Loucy (cell line): ENCODE data around the gene PDCD5.

Experiments used
- CTCF ChIP-seq: fragments of 200-600 bp; sonication (generic); conservative IDR thresholded peaks from 2 replicates; pipeline ENCODE4 v1.5.1; 2014; ENCODE audit warnings: mild to moderate bottlenecking, antibody characterized with exemption, low read length
- EZH2phosphoT487 ChIP-seq: fragments of 200-600 bp; IDR thresholded peaks from 2 replicates; pipeline ENCODE4 v1.6.1; 2018; ENCODE audit warnings: antibody characterized with exemption, mild to moderate bottlenecking, moderate library complexity, borderline replicate concordance

GRCh38 chr19:32607479-32607878, 26.5 kb downstream of the PDCD5 start:
- TF ChIP-seq CTCF = no peak
- no peak for TF ChIP-seq EZH2phosphoT487
